GM23338 (cell line): Measurements from ENCODE around the gene IMPG1. TPM values are rescaled to one million over a fixed set of nuclear protein-coding genes. Genes with fewer than 3 reads are reported as not detected.

ENCODE experiments used
- ATAC-seq: fragments of 200-7000 bp; cut with Tn5 transposase; 3 replicates; pipeline ENCODE4 v1.9.1; 2020
- DNase-seq: peaks from one replicate; pipeline ENCODE4 v3.0.0-alpha.2; 2015; ENCODE audit warnings: low spot score
- H2AFZ ChIP-seq: fragments of 200-600 bp; sonication (generic); 2 replicates; pipeline ENCODE4 v1.8.0; 2016; ENCODE audit warnings: antibody characterized with exemption, mild to moderate bottlenecking, moderate library complexity
- H3F3A ChIP-seq: fragments of 200-600 bp; sonication (generic); replicated peaks from 2 replicates; pipeline ENCODE4 v1.8.0; 2017; ENCODE audit warnings: antibody characterized with exemption, mixed run types, low read depth
- H3K27ac ChIP-seq: fragments of 200-600 bp; sonication (generic); 2 replicates; pipeline ENCODE4 v1.6.1; 2016; ENCODE audit warnings: low read depth
- H3K27me3 ChIP-seq: fragments of 200-600 bp; sonication (generic); 2 replicates; pipeline ENCODE4 v1.8.0; 2016; ENCODE audit warnings: mild to moderate bottlenecking, mixed run types, moderate library complexity; ENCODE audit not compliant: insufficient read depth
- H3K36me3 ChIP-seq: fragments of 200-600 bp; sonication (generic); 2 replicates; pipeline ENCODE4 v1.8.0; 2016; ENCODE audit warnings: mild to moderate bottlenecking; ENCODE audit not compliant: insufficient read depth
- H3K4me1 ChIP-seq: fragments of 200-600 bp; sonication (generic); 2 replicates; pipeline ENCODE4 v1.8.0; 2016; ENCODE audit warnings: mild to moderate bottlenecking, moderate library complexity; ENCODE audit not compliant: insufficient read depth
- H3K4me2 ChIP-seq: fragments of 200-600 bp; sonication (generic); 2 replicates; pipeline ENCODE4 v1.7.1; 2017; ENCODE audit warnings: mixed run types
- H3K4me3 ChIP-seq: fragments of 200-600 bp; sonication (generic); 2 replicates; pipeline ENCODE4 v1.6.1; 2016; ENCODE audit warnings: mixed run types
- H3K79me2 ChIP-seq: fragments of 200-600 bp; sonication (generic); replicated peaks from 2 replicates; pipeline ENCODE4 v1.8.0; 2017; ENCODE audit warnings: mild to moderate bottlenecking; ENCODE audit not compliant: insufficient read depth
- H3K9me2 ChIP-seq: fragments of 200-600 bp; sonication (generic); 2 replicates; pipeline ENCODE4 v1.8.0; 2017; ENCODE audit not compliant: insufficient read depth
- H4K20me1 ChIP-seq: fragments of 200-600 bp; sonication (generic); replicated peaks from 2 replicates; pipeline ENCODE4 v1.8.0; 2017; ENCODE audit warnings: mild to moderate bottlenecking; ENCODE audit not compliant: insufficient read depth
- H3K27ac Mint-ChIP-seq: 2 replicates; pipeline ENCODE4 v1.8.0; 2020; ENCODE audit warnings: inconsistent platforms, mild to moderate bottlenecking, moderate library complexity, mixed read lengths
- H3K27me3 Mint-ChIP-seq: 3 replicates; pipeline ENCODE4 v1.8.0; 2022; ENCODE audit warnings: low read depth, mild to moderate bottlenecking, moderate library complexity, mixed read lengths, inconsistent platforms; ENCODE audit not compliant: insufficient read depth, poor library complexity
- H3K36me3 Mint-ChIP-seq: 3 replicates; pipeline ENCODE4 v1.8.0; 2021; ENCODE audit warnings: low read depth, mild to moderate bottlenecking, inconsistent platforms, moderate library complexity, mixed read lengths
- H3K4me1 Mint-ChIP-seq: 3 replicates; pipeline ENCODE4 v1.8.0; 2020; ENCODE audit warnings: mild to moderate bottlenecking, inconsistent platforms, mixed read lengths
- H3K4me3 Mint-ChIP-seq: 3 replicates; pipeline ENCODE4 v1.8.0; 2021; ENCODE audit warnings: moderate library complexity, mild to moderate bottlenecking, inconsistent platforms, mixed read lengths
- H3K9me3 Mint-ChIP-seq: 3 replicates; pipeline ENCODE4 v1.8.0; 2020; ENCODE audit warnings: moderate library complexity, mild to moderate bottlenecking, inconsistent platforms, mixed read lengths
- EZH2phosphoT487 ChIP-seq: fragments of 200-600 bp; sonication (generic); IDR thresholded peaks from one replicate; pipeline ENCODE4 v1.8.1; 2018; ENCODE audit warnings: antibody characterized with exemption; ENCODE audit not compliant: unreplicated experiment
- POLR2AphosphoS5 ChIP-seq: IDR thresholded peaks from 2 replicates; pipeline ENCODE4 v1.6.1; 2016; ENCODE audit warnings: antibody characterized with exemption, low read depth
- STAT1 ChIP-seq: IDR thresholded peaks from one replicate; pipeline ENCODE4 v1.6.1; 2016; ENCODE audit warnings: antibody characterized with exemption; ENCODE audit not compliant: unreplicated experiment
- ZNF114 ChIP-seq: fragments of 250-450 bp; sonication (Bioruptor Pico); IDR thresholded peaks from 2 replicates; pipeline ENCODE4 v1.5.0; 2020; ENCODE audit warnings: mild to moderate bottlenecking, moderate library complexity
- ZNF331 ChIP-seq: fragments of 250-450 bp; sonication (Bioruptor Pico); IDR thresholded peaks from 2 replicates; pipeline ENCODE4 v1.5.0; 2020; ENCODE audit warnings: low read depth, mild to moderate bottlenecking, moderate library complexity
- polyA plus RNA-seq: library from polyadenylated mRNA; unstranded; fragments of >200 nt; fragmentation: Nextera tagmentation; extraction: Ambion mirVana; gene quantifications from 2 replicates; pipeline ENCODE4 v1.2.1, GENCODE V29; 2016
- total RNA-seq: library from RNA; depleted of rRNA; stranded (reverse); fragments of >200 nt; shearing (Covaris generic); gene quantifications from 2 replicates; pipeline ENCODE4 v1.2.3, GENCODE V29; 2014
- TF ChIP-seq, protein P1 (sequence below), 2 experiments: fragments of 200-600 bp in 1 of 2; sonication (generic) in 1 of 2; conservative IDR thresholded peaks; 2 replicates each; pipeline versions ENCODE4 v1.5.1 to v1.6.1; 2016 to 2017; ENCODE audit warnings: antibody characterized with exemption in 2 of 2, low read depth in 2 of 2, mild to moderate bottlenecking in 2 of 2, moderate library complexity in 1 of 2
- TF ChIP-seq, protein P2 (sequence below): fragments of 250-450 bp; sonication (Bioruptor Pico); IDR thresholded peaks from 2 replicates; pipeline ENCODE4 v1.5.0; 2020; ENCODE audit warnings: mild to moderate bottlenecking, moderate library complexity

IMPG1 gene
- total and polyA plus RNA-seq, 2 experiments from 2014 or later: not detected

DNA sequence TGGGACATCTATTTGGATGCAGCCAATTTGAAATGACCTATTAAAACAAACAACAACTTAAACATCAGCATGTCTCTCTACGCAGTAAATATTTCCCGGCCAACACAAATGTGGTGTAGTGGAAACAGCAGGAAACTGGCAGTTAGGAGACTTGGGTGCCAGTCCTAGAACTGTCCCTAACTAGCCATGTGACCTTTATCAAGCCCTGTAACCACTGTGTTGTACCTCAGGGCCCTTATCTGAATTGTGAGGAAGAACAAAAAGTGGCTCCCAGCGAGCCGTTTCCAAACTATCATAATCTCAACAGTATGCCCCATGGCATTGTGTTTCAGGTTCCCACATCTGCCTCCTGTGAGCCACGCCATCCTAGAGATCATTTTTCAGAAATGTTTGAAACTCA is 124.5 kb downstream of the IMPG1 start:
- Mint-ChIP-seq H3K9me3 (no peaks in the 10 kb centered on the region), H3K27me3 (peaks cover 5% of the 10 kb centered on the region), H3K4me1 (peaks cover 14% of the 10 kb centered on the region), H3K36me3 (no peaks in the 10 kb centered on the region), H3K4me3 (no peak overlapping the region), H3K27ac (no peak overlapping the region)
- Histone ChIP-seq H4K20me1 (no peaks in the 10 kb centered on the region), H3K9me2 (peaks cover 7% of the 10 kb centered on the region), H3K4me2 (no peak overlapping the region), H3K4me3 (no peak overlapping the region), H3K27ac (no peak overlapping the region), H3K36me3 (no peaks in the 10 kb centered on the region), H2AFZ (no peak overlapping the region), H3K4me1 (no peaks in the 10 kb centered on the region; the same call in 1 of the 2 replicates), H3K27me3 (no peaks in the 10 kb centered on the region), H3K79me2 (no peaks in the 10 kb centered on the region), H3F3A (no peaks in the 10 kb centered on the region)
- DNase-seq (no peak), ATAC-seq (no peak)
- TF ChIP-seq EZH2phosphoT487: no peak
- TF ChIP-seq, protein P1, sequence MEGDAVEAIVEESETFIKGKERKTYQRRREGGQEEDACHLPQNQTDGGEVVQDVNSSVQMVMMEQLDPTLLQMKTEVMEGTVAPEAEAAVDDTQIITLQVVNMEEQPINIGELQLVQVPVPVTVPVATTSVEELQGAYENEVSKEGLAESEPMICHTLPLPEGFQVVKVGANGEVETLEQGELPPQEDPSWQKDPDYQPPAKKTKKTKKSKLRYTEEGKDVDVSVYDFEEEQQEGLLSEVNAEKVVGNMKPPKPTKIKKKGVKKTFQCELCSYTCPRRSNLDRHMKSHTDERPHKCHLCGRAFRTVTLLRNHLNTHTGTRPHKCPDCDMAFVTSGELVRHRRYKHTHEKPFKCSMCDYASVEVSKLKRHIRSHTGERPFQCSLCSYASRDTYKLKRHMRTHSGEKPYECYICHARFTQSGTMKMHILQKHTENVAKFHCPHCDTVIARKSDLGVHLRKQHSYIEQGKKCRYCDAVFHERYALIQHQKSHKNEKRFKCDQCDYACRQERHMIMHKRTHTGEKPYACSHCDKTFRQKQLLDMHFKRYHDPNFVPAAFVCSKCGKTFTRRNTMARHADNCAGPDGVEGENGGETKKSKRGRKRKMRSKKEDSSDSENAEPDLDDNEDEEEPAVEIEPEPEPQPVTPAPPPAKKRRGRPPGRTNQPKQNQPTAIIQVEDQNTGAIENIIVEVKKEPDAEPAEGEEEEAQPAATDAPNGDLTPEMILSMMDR (conservative IDR thresholded peaks at IDR 0.05; ENCODE audit: low read depth in 2 of 2): no peak
- TF ChIP-seq, protein P2, sequence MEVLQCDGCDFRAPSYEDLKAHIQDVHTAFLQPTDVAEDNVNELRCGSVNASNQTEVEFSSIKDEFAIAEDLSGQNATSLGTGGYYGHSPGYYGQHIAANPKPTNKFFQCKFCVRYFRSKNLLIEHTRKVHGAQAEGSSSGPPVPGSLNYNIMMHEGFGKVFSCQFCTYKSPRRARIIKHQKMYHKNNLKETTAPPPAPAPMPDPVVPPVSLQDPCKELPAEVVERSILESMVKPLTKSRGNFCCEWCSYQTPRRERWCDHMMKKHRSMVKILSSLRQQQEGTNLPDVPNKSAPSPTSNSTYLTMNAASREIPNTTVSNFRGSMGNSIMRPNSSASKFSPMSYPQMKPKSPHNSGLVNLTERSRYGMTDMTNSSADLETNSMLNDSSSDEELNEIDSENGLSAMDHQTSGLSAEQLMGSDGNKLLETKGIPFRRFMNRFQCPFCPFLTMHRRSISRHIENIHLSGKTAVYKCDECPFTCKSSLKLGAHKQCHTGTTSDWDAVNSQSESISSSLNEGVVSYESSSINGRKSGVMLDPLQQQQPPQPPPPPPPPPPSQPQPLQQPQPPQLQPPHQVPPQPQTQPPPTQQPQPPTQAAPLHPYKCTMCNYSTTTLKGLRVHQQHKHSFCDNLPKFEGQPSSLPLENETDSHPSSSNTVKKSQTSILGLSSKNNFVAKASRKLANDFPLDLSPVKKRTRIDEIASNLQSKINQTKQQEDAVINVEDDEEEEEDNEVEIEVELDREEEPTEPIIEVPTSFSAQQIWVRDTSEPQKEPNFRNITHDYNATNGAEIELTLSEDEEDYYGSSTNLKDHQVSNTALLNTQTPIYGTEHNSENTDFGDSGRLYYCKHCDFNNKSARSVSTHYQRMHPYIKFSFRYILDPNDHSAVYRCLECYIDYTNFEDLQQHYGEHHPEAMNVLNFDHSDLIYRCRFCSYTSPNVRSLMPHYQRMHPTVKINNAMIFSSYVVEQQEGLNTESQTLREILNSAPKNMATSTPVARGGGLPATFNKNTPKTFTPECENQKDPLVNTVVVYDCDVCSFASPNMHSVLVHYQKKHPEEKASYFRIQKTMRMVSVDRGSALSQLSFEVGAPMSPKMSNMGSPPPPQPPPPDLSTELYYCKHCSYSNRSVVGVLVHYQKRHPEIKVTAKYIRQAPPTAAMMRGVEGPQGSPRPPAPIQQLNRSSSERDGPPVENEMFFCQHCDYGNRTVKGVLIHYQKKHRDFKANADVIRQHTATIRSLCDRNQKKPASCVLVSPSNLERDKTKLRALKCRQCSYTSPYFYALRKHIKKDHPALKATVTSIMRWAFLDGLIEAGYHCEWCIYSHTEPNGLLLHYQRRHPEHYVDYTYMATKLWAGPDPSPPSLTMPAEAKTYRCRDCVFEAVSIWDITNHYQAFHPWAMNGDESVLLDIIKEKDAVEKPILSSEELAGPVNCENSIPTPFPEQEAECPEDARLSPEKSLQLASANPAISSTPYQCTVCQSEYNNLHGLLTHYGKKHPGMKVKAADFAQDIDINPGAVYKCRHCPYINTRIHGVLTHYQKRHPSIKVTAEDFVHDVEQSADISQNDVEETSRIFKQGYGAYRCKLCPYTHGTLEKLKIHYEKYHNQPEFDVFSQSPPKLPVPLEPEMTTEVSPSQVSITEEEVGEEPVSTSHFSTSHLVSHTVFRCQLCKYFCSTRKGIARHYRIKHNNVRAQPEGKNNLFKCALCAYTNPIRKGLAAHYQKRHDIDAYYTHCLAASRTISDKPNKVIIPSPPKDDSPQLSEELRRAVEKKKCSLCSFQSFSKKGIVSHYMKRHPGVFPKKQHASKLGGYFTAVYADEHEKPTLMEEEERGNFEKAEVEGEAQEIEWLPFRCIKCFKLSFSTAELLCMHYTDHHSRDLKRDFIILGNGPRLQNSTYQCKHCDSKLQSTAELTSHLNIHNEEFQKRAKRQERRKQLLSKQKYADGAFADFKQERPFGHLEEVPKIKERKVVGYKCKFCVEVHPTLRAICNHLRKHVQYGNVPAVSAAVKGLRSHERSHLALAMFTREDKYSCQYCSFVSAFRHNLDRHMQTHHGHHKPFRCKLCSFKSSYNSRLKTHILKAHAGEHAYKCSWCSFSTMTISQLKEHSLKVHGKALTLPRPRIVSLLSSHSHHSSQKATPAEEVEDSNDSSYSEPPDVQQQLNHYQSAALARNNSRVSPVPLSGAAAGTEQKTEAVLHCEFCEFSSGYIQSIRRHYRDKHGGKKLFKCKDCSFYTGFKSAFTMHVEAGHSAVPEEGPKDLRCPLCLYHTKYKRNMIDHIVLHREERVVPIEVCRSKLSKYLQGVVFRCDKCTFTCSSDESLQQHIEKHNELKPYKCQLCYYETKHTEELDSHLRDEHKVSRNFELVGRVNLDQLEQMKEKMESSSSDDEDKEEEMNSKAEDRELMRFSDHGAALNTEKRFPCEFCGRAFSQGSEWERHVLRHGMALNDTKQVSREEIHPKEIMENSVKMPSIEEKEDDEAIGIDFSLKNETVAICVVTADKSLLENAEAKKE (CRISPR knock-in tag): no peak
- no peak for TF ChIP-seq POLR2AphosphoS5
- no peak for TF ChIP-seq STAT1
- TF ChIP-seq ZNF331 (CRISPR knock-in tag): no peak
- TF ChIP-seq ZNF114 (CRISPR knock-in tag): no peak
